HCT116 (cell line): ENCODE data around the gene CACNA1F. TPM values are rescaled to one million over a fixed set of nuclear protein-coding genes. Genes with fewer than 3 reads are reported as not detected.

Source experiments
- ATAC-seq: fragments of 200-7000 bp; cut with Tn5 transposase; 2 replicates; pipeline ENCODE4 v1.9.1; 2020; ENCODE audit warnings: mild to moderate bottlenecking, moderate library complexity
- BruUV-seq: library from RNA; stranded (reverse); fragments of 400-500 nt; replicated peaks from 2 replicates; lab custom pipeline; 2021; lab: Mats Ljungman, UMichigan
- CTCF ChIA-PET: fragments of 300-600 bp; sonication (Branson Sonifier 250); formaldehyde crosslinking; loops from one replicate; lab custom pipeline; 2021; ENCODE audit warnings: antibody characterized with exemption; lab: Charles Lee
- POLR2A ChIA-PET: fragments of 300-600, 350-600 bp; sonication (Branson Sonifier 250); formaldehyde crosslinking; loops from one replicate; lab custom pipeline; 2021; ENCODE audit warnings: antibody characterized with exemption; lab: Charles Lee
- RAD21 ChIA-PET, 2 experiments: fragments of 300-600 bp; sonication (Branson Sonifier 250); formaldehyde crosslinking; loops; one replicate each; lab custom pipeline; 2023; ENCODE audit warnings: low total read pairs in 2 of 2; ENCODE audit not compliant: uncharacterized antibody in 2 of 2, unreplicated experiment in 2 of 2, low non-redundant PET in 1 of 2; lab: Charles Lee
- DNase-seq: peaks from one replicate; pipeline ENCODE4 v3.0.0-alpha.2; 2010; ENCODE audit warnings: low read depth, low spot score
- H2AFZ ChIP-seq: fragments of 200-600 bp; shearing (Covaris generic), sonication (generic); 2 replicates; pipeline ENCODE4 v1.6.1; 2017; ENCODE audit warnings: low read depth, mixed run types, mixed read lengths, antibody characterized with exemption, low read length; ENCODE audit not compliant: poor library complexity, severe bottlenecking
- H3K27ac ChIP-seq: 2 replicates; pipeline ENCODE4 v1.5.1; 2012; ENCODE audit warnings: low read depth, low read length
- H3K27me3 ChIP-seq: fragments of 200-600 bp; sonication (generic); 2 replicates; pipeline ENCODE4 v1.6.1; 2016; ENCODE audit warnings: mixed run types, low read length, mixed read lengths; ENCODE audit not compliant: insufficient read depth
- H3K36me3 ChIP-seq, 2 experiments: fragments of 200-500 bp in 1 of 2; fragments of 200-600 bp in 1 of 2; sonication (Bioruptor generic) in 1 of 2; sonication (generic) in 1 of 2; 2 replicates each; pipeline versions ENCODE4 v1.5.1 to v1.6.1; 2014 to 2016; ENCODE audit warnings: low read length in 2 of 2, inconsistent platforms in 1 of 2, mixed read lengths in 1 of 2, mixed run types in 1 of 2; ENCODE audit not compliant: insufficient read depth in 2 of 2, control insufficient read depth in 1 of 2
- H3K4me1 ChIP-seq, 2 experiments: fragments of 200-600 bp in 1 of 2; sonication (generic) in 1 of 2; 2 replicates each; pipeline versions ENCODE4 v1.5.1 to v1.6.1; 2012 to 2017; ENCODE audit warnings: low read length in 2 of 2, inconsistent platforms in 1 of 2, mild to moderate bottlenecking in 1 of 2, mixed read lengths in 1 of 2, mixed run types in 1 of 2, moderate library complexity in 1 of 2; ENCODE audit not compliant: insufficient read depth in 2 of 2, control insufficient read depth in 1 of 2
- H3K4me2 ChIP-seq: fragments of 200-600 bp; sonication (generic); 2 replicates; pipeline ENCODE4 v1.6.1; 2017; ENCODE audit warnings: mixed run types, low read length, mixed read lengths
- H3K4me3 ChIP-seq, 2 experiments: fragments of 200-600 bp in 1 of 2; sonication (generic) in 1 of 2; replicated peaks in 1 of 2; 2 replicates each; pipeline ENCODE4 v1.5.1; 2011 to 2016; ENCODE audit warnings: low read length in 2 of 2, control low read depth in 1 of 2, low read depth in 1 of 2, mild to moderate bottlenecking in 1 of 2, mixed read lengths in 1 of 2, mixed run types in 1 of 2
- H3K79me2 ChIP-seq: fragments of 200-600 bp; sonication (generic); 2 replicates; pipeline ENCODE4 v1.6.1; 2017; ENCODE audit warnings: mild to moderate bottlenecking, mixed run types, low read length, moderate library complexity, mixed read lengths; ENCODE audit not compliant: insufficient read depth
- H3K9ac ChIP-seq: fragments of 200-600 bp; sonication (generic); 2 replicates; pipeline ENCODE4 v1.6.1; 2016; ENCODE audit warnings: low read length, mixed read lengths
- H3K9me2 ChIP-seq: fragments of 200-600 bp; sonication (generic), shearing (Covaris generic); 2 replicates; pipeline ENCODE4 v1.6.1; 2017; ENCODE audit warnings: mixed run types, mild to moderate bottlenecking, moderate library complexity; ENCODE audit not compliant: insufficient read depth
- H3K9me3 ChIP-seq, 2 experiments: fragments of 200-500 bp in 1 of 2; fragments of 200-600 bp in 1 of 2; sonication (Bioruptor generic) in 1 of 2; sonication (generic) in 1 of 2; 2 replicates each; pipeline ENCODE4 v1.6.1; 2014 to 2017; ENCODE audit warnings: low read length in 2 of 2, mixed read lengths in 2 of 2, inconsistent platforms in 1 of 2, low read depth in 1 of 2, mild to moderate bottlenecking in 1 of 2, mixed run types in 1 of 2, moderate library complexity in 1 of 2; ENCODE audit not compliant: control insufficient read depth in 1 of 2, insufficient read depth in 1 of 2
- H4K20me1 ChIP-seq: fragments of 200-600 bp; sonication (generic), shearing (Covaris generic); 2 replicates; pipeline ENCODE4 v1.6.1; 2017; ENCODE audit warnings: mixed run types, mild to moderate bottlenecking, moderate library complexity; ENCODE audit not compliant: insufficient read depth
- CEBPB ChIP-seq: IDR thresholded peaks from 2 replicates; pipeline ENCODE4 v1.6.1; 2012; ENCODE audit warnings: low read depth
- CTCF ChIP-seq, 3 experiments: fragments of 200-600 bp in 1 of 3; sonication (generic) in 1 of 3; IDR thresholded peaks in 2 of 3; conservative IDR thresholded peaks in 1 of 3; 2 replicates each; pipeline ENCODE4 v1.5.1; 2012 to 2017; ENCODE audit warnings: low read depth in 2 of 3, low read length in 2 of 3, antibody characterized with exemption in 1 of 3, borderline replicate concordance in 1 of 3, control low read depth in 1 of 3, mild to moderate bottlenecking in 1 of 3, mixed read lengths in 1 of 3, mixed run types in 1 of 3, moderate library complexity in 1 of 3; ENCODE audit not compliant: insufficient read depth in 1 of 3
- EGR1 ChIP-seq: IDR thresholded peaks from 2 replicates; pipeline ENCODE4 v1.6.1; 2012; ENCODE audit warnings: low read depth
- EZH2 ChIP-seq: fragments of 200-600 bp; sonication (generic); IDR thresholded peaks from 2 replicates; pipeline ENCODE4 v1.6.1; 2017; ENCODE audit warnings: antibody characterized with exemption, mixed run types
- EZH2phosphoT487 ChIP-seq: fragments of 200-600 bp; IDR thresholded peaks from 2 replicates; pipeline ENCODE4 v1.6.1; 2018; ENCODE audit warnings: antibody characterized with exemption, borderline replicate concordance
- FOSL1 ChIP-seq: IDR thresholded peaks from 2 replicates; pipeline ENCODE4 v1.6.1; 2012; ENCODE audit warnings: low read depth
- POLR2AphosphoS5 ChIP-seq: IDR thresholded peaks from 2 replicates; pipeline ENCODE4 v1.6.1; 2011; ENCODE audit warnings: mild to moderate bottlenecking, low read depth, low read length, moderate library complexity
- REST ChIP-seq: IDR thresholded peaks from 2 replicates; pipeline ENCODE4 v1.6.1; 2012; ENCODE audit warnings: low read depth
- SP1 ChIP-seq: IDR thresholded peaks from 2 replicates; pipeline ENCODE4 v1.6.1; 2012; ENCODE audit warnings: low read depth
- YY1 ChIP-seq: IDR thresholded peaks from 2 replicates; pipeline ENCODE4 v1.6.1; 2011; ENCODE audit warnings: low read length, low read depth, moderate library complexity, mild to moderate bottlenecking; ENCODE audit not compliant: insufficient replicate concordance; ENCODE audit errors: extremely low read depth
- ZBTB33 ChIP-seq: IDR thresholded peaks from 2 replicates; pipeline ENCODE4 v1.6.1; 2011; ENCODE audit warnings: mild to moderate bottlenecking, low read length, moderate library complexity; ENCODE audit not compliant: insufficient replicate concordance; ENCODE audit errors: extremely low read depth
- ZNF274 ChIP-seq: fragments of 200-500 bp; sonication (Bioruptor generic); IDR thresholded peaks from 2 replicates; pipeline ENCODE4 v1.6.1; 2014; ENCODE audit warnings: mild to moderate bottlenecking, low read depth, low read length, inconsistent platforms
- intact Hi-C: fragments of 100-400 bp; cut with micrococcal nuclease; formaldehyde crosslinking; loops from 2 replicates; pipeline ENCODE4 v1.10.0; 2022
- total RNA-seq: library from RNA; stranded (reverse); gene quantifications from one replicate; pipeline ENCODE4 v1.2.1, GENCODE V29; 2021; ENCODE audit not compliant: unreplicated experiment

CACNA1F gene
- total RNA-seq, 1 experiment from 2014 or later, result not detected

GRCh38 chrX:49214416-49214815 is 18.7 kb downstream of the CACNA1F start:
- Histone ChIP-seq H3K36me3 (no peaks in the 10 kb centered on the region), H3K27ac (no peak overlapping the region), H3K9me2 (no peaks in the 10 kb centered on the region), H2AFZ (no peak overlapping the region), H3K9me3 (no peaks in the 10 kb centered on the region), H3K4me1 (no peaks in the 10 kb centered on the region)
- BruUV-seq, result no TSS peak
- no peak for ATAC-seq
- CTCF ChIA-PET, result no interaction called here
- POLR2A ChIA-PET, result no interaction called here
- RAD21 ChIA-PET, result no interaction called here
- TF ChIP-seq ZNF274 (no peak), FOSL1 (no peak), POLR2AphosphoS5 (no peak), SP1 (no peak), EZH2phosphoT487 (no peak), YY1 (no peak), EGR1 (no peak), EZH2 (no peak), REST (no peak), CTCF (IDR thresholded peaks at IDR 0.05 in 2 of 3, conservative IDR thresholded peaks at IDR 0.05 in 1 of 3; ENCODE audit: borderline replicate concordance in 1 of 3, insufficient read depth in 1 of 3, low read depth in 2 of 3, low read length in 2 of 3) (no peak), CEBPB (no peak), ZBTB33 (no peak)
- TF ChIP-seq, all 23 proteins: peak for 0
- no peaks in the 10 kb centered on the region for H3K79me2 ChIP-seq
- no peak overlapping the region for H3K4me3 ChIP-seq
- no peaks in the 10 kb centered on the region for H4K20me1 ChIP-seq
- intact Hi-C loops, result no loop called here
- no peak for DNase-seq
- no peak overlapping the region for H3K4me2 ChIP-seq
- H3K9ac ChIP-seq, result no peak overlapping the region
- no peaks in the 10 kb centered on the region for H3K27me3 ChIP-seq
